Measurements from ENCODE around the gene CDC42BPG.

Gene CDC42BPG

GRCh38 chr11:64844330-64845128 is at the start of gene CDC42BPG:
TSS of gene CDC42BPG (minus strand) at chr11:64844653. CDS start at chr11:64844569, 84 bp downstream.
- peak; percentile 57 for DNase-seq

GRCh38 chr11:64893194-64894069 is 49.0 kb upstream of the CDC42BPG start:
- no peak for DNase-seq

- no peak for DNase-seq
These were observed 48.4 kb upstream of the CDC42BPG start for GRCh38 chr11:64892838-64893193.

- no peak for DNase-seq
These were observed 48.0 kb upstream of the CDC42BPG start for GRCh38 chr11:64892411-64892831.

GRCh38 chr11:64891880-64892279 is 47.4 kb upstream of the CDC42BPG start:
- no peak for DNase-seq

GRCh38 chr11:64891215-64891848 is 46.9 kb upstream of the CDC42BPG start:
- no peak for DNase-seq

- DNase-seq = no peak
These were observed 46.1 kb upstream of the CDC42BPG start for GRCh38 chr11:64890522-64890939.

GRCh38 chr11:64888729-64889511 is 44.5 kb upstream of the CDC42BPG start:
- DNase-seq = no peak

GRCh38 chr11:64888406-64888728 is 43.9 kb upstream of the CDC42BPG start:
- DNase-seq = no peak

GRCh38 chr11:64887757-64888405 is 43.4 kb upstream of the CDC42BPG start:
- peak; percentile 84 for DNase-seq

GRCh38 chr11:64887234-64887756 is 42.8 kb upstream of the CDC42BPG start:
- DNase-seq = no peak

- DNase-seq = peak; percentile 43
These were observed 41.2 kb upstream of the CDC42BPG start for GRCh38 chr11:64885367-64886286.

- DNase-seq = no peak
These were observed 39.6 kb upstream of the CDC42BPG start for GRCh38 chr11:64884019-64884418.

GRCh38 chr11:64883575-64883974 is 39.1 kb upstream of the CDC42BPG start:
- no peak for DNase-seq

- no peak for DNase-seq
These were observed 37.8 kb upstream of the CDC42BPG start for GRCh38 chr11:64882243-64882642.

- DNase-seq = no peak
These were observed 37.0 kb upstream of the CDC42BPG start for GRCh38 chr11:64881476-64881875.

GRCh38 chr11:64880240-64881001 is 36.0 kb upstream of the CDC42BPG start:
- no peak for DNase-seq

GRCh38 chr11:64879244-64879900 is 34.9 kb upstream of the CDC42BPG start:
- no peak for DNase-seq

- peak; percentile 99 for DNase-seq
These were observed 34.2 kb upstream of the CDC42BPG start, which contains the start of gene EHD1 for GRCh38 chr11:64878494-64879243. TSS of gene EHD1 (minus strand) at chr11:64878621. CDS start at chr11:64878464, 157 bp downstream.

Measured in stimulated activated CD4-positive, alpha-beta T cell treated with anti-CD3 and anti-CD28 coated beads, Interleukin-1b, Interleukin-23, amount 100 ng/mL, for 48 hours (primary cell).